Myocyte (in vitro differentiated cells): ENCODE data around the gene NAA35. TPM values are rescaled to one million over a fixed set of nuclear protein-coding genes. Genes with fewer than 3 reads are reported as not detected.
"Not testable (repeated sequence)": the region's sequence is repeated elsewhere in the genome, so short reads cannot be mapped to it uniquely, and the experiment has no call there.

Experiments
- DNase-seq: peaks from one replicate; pipeline ENCODE4 v3.0.0-alpha.2; 2012; ENCODE audit warnings: low read depth
- total RNA-seq: library from RNA; depleted of rRNA; stranded (reverse); fragments of >200 nt; gene quantifications from 2 replicates; pipeline ENCODE4 v1.2.3, GENCODE V29; 2014

NAA35 gene
- total RNA-seq, 1 donor from 2014 or later, result 20.9 TPM

- no peak for DNase-seq
Observed at GRCh38 chr9:86022687-86023266, 81.8 kb downstream of the NAA35 start.

DNA sequence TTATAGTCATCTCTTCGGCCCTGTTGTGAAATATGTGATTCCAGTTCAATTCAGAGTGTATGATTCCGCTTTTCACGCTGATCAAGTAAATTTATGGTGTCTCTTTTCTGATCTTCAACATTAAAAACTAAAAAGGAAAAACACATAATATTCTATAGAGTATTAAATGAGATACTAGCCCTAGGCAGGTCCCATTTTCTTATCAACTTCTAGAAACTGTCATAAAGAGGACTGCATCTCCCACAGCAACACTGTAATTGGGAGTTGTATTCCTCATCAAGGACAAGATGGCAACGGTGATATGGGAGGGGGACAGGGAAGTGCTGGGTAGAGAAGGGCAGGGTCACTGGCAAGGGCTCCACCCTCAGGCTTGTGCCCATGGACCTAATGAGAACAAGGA lies 86.8 kb downstream of the NAA35 start:
- no peak for DNase-seq

DNA sequence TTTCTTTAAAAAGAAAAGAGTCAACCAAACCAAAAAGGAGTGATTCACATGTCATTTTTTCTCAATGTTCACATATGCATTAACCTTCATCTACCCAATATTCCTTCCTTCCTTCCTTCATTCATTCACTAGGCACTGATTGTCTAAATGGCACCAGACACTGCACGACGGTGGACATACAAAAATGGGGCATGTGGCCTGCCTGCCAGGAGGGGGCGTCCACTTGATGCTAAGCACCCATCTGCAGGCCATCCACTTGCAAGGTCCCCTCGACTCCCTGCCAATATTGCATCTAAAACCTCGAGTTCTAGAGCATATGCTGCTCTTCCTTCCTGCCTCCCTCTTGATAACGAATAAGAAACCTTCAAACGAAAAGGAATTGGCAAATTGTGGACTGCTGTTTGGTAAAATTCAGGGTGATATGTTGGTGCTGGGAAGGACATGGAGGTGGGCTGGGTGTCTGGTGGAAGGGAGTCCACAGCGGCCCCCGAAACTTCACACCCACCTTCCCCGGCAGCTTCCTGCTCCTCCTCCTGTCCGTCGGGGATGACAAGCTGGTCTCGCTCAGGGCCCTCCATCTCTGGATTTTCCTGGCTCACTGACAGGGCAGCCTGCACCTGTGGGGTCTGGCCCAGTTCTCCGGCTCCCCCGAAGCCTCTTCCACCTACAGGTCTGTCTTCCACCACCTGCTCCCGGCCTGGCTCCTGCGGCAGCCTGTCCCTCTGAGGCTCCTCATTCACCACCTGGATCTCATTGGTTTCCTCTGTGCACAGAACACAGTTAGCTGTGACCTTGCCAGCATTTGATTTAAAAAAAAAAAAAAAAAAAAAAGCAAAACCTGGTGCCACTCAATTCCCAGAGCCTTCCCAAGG lies 94.2 kb downstream of the NAA35 start:
- DNase-seq, result peak; percentile 28

DNA sequence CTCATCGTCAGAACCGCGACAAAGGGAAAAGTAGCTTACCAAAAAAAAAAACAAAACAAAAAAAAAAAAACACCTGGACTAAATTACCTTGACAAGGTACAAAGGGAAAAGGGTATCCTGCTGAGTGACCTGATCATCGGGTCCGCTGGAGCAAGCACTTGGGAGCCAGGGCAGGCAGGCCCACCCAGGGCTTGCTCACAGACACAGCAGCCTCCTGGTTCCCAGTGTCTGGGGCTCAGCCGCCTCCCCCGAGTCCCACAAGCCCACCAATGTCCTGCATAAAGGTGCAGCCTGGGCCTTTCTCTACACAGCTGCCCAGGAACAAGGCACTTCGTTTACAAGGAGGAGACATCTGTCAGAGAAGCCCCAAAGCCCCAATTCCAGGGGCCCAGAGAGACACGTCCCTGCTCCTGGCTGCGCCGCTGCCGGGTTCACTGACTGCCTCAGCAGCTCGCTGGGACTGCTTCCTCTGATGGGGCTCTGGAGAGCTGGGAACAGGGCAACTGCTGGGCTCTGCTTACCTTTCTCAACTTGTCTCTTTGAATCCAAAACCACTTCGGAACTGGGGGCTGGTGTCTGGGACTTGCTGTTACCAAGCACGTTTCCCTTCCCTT lies 95.0 kb downstream of the NAA35 start:
- DNase-seq, result no peak

- DNase-seq, result no peak
Observed at GRCh38 chr9:86036555-86036954, 95.6 kb downstream of the NAA35 start.

- DNase-seq, result no peak
Observed at GRCh38 chr9:86039991-86040860, 99.3 kb downstream of the NAA35 start.

DNA sequence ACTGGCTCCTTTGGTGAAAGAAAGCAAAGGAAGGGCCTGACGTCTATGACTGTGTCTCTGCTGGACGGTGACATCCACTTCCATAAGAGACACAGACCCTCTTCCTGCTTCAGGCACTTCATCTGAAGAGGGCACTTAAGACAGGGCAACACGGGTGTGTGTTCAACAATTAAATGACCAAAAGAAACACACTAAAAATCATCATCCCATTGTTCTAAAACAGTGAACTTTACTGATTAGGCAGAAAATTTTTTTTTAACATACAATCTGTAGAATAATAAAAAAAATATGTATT lies 99.9 kb downstream of the NAA35 start:
- DNase-seq, result no peak

DNA sequence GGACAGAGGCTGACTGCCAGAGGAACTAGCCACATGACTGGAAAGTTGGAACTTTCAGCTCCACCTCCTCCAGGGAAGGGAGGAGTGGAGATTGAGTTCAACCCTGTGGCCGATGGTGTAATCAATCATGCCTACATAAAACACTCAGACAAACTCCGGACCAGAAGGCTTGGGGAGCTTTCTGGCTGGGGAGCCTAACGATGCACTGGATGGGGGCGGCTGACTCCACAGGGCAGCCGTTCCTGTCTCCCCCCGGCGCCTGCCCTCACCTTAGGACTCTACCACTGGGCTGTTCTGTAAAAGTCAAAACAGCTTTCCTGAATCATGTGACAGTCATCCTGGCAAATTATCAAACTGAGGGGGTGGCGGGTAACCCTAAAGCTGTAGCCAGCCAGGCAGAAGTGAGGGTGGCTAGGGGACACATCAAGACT lies 100.4 kb downstream of the NAA35 start:
- DNase-seq, result no peak

GRCh38 chr9:86042199-86042978 lies 101.4 kb downstream of the NAA35 start:
- no peak for DNase-seq

- no peak for DNase-seq
Observed at GRCh38 chr9:86043586-86043985, 102.6 kb downstream of the NAA35 start.

DNA sequence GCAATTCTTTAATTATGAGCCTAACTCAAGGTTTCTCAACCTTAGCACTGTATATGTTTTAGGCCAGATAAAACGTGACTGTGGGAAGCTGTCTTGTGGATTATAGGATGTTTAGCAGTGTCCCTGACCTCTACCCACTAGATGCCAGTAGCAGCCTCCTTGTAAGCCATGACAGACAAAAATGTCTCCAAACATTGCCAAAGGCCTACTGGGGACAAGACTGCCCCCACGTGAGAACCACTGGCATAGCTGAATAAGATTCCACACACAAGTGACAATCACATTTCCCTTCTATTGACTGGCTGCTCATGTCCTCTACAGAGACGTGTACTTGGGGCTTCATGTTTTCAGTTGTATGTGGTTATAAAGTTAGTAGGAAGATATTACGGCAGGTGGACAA lies 103.1 kb downstream of the NAA35 start:
- DNase-seq, result no peak

- no peak for DNase-seq
Observed at GRCh38 chr9:86045654-86046053, 104.7 kb downstream of the NAA35 start.

- no peak for DNase-seq
Observed at GRCh38 chr9:86046071-86046636, 105.2 kb downstream of the NAA35 start.

DNA sequence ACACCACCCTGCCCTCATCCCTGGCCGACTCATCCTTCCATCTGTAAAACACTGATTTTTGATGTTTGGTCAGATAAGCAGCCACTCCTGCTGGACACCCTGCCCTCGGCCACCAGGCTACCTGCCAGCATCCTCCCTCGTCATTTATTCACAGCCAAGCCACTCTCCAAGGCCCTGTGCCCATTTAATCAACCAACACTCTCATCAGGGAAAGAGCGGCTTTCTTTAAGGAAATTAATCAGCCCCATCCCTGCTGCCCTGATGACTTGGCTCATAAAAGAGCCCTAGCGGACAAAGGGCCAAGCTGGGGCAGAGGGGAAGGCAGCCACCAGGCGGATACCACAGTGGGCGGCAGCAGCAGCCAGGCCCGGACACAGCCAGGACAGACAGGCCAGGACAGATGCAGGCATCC lies 106.0 kb downstream of the NAA35 start:
- no peak for DNase-seq

DNA sequence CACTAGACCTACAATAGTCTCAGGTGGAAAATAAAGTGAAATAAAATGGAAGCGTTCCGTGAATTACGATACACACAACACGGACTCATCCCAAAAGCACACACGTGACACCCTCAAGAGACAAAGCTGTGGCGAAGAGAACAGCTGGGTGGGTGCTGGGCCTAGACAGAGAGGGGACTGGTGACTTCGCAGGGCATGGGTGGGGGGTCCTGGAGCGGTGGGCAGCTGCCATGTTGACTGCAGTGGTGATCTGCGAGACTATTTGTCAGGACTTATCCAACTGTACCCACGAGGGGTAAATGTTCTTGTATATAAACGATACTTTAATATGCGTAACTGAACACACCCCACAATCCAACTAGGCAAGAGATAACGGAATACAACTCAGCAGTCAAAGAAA lies 106.4 kb downstream of the NAA35 start:
- DNase-seq, result no peak

- DNase-seq, result not testable (repeated sequence)
Observed at GRCh38 chr9:86048018-86048742, 107.2 kb downstream of the NAA35 start.

GRCh38 chr9:86052556-86053468 lies 111.9 kb downstream of the NAA35 start:
- DNase-seq, result peak; percentile 4

GRCh38 chr9:86054695-86055094 lies 113.7 kb downstream of the NAA35 start:
- DNase-seq, result no peak

DNA sequence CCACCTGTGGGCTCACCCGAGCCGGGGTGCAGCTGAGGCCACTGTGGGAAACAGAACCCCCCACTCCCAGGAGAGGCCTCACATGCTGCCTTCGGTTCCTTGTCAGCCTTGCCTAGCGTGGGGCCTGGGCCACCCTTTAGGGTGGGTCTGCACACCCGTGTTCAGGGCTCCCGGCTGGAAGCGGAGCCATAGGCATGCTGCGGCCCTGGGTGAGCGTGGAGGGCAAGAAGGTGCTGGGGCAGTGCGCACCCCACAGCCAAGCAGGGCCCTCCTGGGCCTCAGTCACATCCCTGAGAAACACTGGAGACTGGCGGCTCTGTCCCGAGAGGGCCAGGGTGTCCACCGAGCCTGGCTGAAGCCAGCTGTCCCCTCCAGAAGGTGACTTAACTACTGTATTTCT lies 116.5 kb downstream of the NAA35 start:
- no peak for DNase-seq
